T1000 (cell line): ENCODE data around the gene CYB5R4.

Source experiments
- DNase-seq: peaks from one replicate; lab custom pipeline; 2025; ENCODE audit warnings: mixed read lengths; lab: John Stamatoyannopoulos, UW

The CYB5R4 gene, protein sequence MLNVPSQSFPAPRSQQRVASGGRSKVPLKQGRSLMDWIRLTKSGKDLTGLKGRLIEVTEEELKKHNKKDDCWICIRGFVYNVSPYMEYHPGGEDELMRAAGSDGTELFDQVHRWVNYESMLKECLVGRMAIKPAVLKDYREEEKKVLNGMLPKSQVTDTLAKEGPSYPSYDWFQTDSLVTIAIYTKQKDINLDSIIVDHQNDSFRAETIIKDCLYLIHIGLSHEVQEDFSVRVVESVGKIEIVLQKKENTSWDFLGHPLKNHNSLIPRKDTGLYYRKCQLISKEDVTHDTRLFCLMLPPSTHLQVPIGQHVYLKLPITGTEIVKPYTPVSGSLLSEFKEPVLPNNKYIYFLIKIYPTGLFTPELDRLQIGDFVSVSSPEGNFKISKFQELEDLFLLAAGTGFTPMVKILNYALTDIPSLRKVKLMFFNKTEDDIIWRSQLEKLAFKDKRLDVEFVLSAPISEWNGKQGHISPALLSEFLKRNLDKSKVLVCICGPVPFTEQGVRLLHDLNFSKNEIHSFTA

DNA sequence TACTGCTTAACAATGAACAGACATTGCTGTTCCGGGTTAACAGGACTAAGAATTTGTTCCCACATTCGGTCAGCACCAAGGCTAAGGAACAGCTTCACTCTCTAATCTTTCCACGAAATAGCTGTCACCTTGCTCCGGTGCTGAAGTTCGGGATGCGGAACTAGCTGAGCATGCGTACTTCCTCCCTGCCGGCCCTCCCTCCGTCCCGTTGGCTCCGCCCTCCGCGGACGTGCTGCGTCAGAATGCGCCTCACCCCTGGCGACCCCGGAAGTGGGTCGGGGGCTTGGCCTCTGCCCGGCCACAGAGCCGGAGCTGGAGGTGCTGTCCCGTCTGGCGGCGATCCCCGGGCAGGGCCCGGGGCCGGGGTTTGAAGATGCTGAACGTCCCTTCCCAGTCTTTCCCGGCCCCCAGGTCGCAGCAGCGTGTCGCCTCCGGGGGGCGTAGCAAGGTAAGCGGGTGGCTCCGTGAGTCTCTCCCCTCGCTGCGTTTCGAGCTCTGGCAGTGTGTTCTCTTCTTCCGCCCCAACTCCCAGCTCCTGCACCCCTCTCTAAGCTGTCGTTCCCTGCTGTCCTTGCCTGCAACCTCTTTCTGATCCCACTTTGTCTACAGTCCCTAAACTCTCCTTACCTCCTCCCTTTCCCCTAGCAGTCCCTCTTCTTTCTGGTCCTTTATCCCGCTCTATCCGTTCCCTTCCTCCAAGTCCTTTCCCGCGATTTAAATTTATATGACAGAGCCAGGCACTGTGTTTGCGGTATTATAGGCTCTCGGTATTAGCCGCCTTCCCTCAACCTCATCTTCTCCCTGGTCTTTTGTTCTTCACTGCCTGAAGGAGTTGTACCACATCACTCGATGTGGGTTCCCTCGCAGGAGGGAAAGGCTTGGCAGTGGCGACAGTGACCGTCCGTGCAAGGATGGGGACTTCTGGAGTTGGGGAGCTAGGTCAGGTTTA is at the start of gene CYB5R4:
Gene CYB5R4 (plus strand): TSS at position 280 of the 949 bp plus-strand sequence. CDS start 94 bp downstream, at position 374.
- peak; percentile 94 for DNase-seq

GRCh38 chr6:83812595-83812994 is 46.9 kb upstream of the CYB5R4 start:
- DNase-seq: no peak

GRCh38 chr6:83815631-83816272 is 43.7 kb upstream of the CYB5R4 start:
- DNase-seq: no peak

GRCh38 chr6:83822629-83823169 is 36.8 kb upstream of the CYB5R4 start:
- no peak for DNase-seq

DNA sequence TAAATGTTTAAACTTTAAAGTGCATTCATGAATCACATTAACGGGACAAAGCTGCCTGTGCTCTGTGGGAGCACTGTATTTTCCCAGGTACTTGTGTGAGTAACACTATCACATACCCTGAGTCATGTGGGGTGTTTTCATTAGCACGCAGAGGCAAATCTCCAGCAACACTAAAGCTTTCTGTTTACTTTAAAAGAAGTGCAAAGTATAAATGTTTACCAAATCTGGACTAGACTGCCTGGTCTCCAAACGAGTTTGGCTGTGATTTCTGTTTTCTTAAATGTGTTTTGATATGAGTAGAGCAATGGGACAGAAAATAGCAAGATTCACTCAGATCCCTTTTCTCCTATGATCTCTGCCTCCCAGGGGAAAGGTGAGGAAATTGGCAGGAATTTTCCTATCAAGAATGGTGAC is 35.1 kb upstream of the CYB5R4 start:
- DNase-seq: no peak

- DNase-seq: no peak
Measured at GRCh38 chr6:83824831-83825230, 34.7 kb upstream of the CYB5R4 start.

GRCh38 chr6:83827050-83827449 is 32.4 kb upstream of the CYB5R4 start:
- DNase-seq: no peak

GRCh38 chr6:83838727-83839126 is 20.8 kb upstream of the CYB5R4 start:
- no peak for DNase-seq

- no peak for DNase-seq
Measured at GRCh38 chr6:83844170-83844569, 15.3 kb upstream of the CYB5R4 start.

- DNase-seq: no peak
Measured at GRCh38 chr6:83846291-83846690, 13.2 kb upstream of the CYB5R4 start.

DNA sequence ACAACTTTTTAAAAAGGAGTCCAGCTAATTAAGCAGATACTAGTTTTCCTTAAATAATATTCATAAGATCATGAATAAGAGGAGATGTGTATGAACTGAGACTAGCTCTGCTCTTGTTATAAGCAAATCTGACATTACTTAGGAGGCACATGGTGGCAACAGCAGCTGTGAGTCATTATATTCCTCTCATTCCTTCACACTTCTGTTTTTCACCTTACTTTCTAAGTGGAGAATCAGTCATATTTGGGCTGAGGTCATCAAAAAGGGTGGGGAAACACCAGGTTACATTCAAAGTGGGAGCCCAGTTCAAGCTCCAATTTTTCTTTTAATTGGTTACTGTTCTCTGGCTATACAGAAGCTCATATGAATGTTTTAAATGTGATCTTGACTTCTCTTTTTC is 12.3 kb upstream of the CYB5R4 start:
- no peak for DNase-seq

DNA sequence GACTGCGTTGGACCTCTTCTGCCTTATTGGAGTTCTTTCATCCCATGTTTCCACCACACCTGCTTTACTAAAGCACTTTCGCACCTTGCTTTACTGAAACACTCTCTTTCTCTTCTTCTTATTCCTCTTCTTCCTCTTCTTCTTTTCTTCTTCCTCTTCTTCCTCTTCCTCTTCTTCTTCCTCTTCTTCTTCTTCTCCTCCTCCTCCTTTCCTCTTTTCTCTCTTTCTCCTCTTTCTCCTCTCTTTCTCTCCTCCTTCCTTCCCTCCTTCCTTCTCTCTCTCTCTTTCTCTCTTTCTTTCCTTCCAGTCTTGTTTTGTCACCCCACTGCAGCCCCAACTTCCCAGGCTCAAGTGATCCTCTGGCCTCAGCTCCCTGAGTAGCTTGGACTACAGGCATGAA is 10.4 kb upstream of the CYB5R4 start:
- DNase-seq: no peak

DNA sequence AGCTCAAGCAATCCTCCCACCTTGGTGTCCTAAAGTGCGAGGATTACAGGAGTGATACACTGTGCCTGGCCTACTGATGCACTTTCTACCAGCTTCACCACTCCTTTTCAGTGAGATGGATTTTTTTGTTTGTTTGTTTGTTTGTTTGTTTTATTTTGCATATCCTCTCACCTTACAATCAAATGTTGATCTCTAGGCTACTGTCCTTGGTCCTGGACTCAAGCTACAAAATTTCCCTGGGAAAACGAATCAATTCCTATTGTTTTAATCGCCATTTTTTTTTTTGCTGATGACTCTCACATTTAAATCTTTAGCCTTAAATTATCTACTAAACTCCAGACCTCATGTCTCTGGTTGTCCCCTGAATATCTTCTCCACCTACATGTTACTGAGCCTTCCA is 9.9 kb upstream of the CYB5R4 start:
- DNase-seq: no peak

- no peak for DNase-seq
Measured at GRCh38 chr6:83852528-83853177, 6.8 kb upstream of the CYB5R4 start.

DNA sequence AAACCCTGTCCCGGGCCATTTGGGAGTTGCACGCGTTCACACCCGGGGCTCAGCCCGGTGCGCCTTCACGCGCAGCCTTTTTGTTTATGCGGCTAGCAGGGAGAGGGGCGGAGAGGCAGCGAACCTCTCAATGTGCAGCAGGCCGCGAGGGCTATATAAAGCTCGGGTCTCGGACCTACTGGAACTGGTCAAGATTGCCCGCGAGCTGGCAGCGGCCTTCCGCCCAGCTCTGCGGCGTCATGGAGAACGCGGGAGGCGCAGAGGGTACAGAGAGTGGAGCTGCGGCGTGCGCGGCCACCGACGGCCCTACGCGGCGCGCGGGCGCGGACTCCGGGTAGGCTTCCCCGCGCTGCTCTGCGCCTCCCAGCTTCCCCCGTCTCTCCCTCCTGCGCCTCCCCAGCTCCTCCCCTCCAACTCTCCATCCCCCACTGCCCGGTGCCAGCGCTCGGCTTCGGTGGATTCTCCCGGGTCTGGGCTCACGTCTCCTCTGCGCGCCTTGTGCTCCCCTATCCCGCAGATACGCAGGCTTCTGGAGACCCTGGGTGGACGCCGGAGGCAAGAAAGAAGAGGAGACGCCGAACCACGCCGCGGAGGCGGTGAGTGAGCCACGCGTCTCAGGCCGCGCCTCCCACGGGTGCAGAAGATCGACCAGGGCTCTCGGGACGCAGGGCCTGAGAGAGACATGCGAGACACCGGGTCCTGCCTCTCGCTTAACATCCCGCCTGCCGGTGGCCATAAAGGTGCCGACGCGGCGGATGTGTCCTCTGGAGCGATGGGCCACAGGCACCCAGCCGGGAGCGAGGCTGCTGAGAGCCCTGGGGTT is 6.1 kb upstream of the CYB5R4 start, which contains the start of gene RIPPLY2:
Gene RIPPLY2 (plus strand): TSS at position 183 of the 823 bp plus-strand sequence. CDS start 57 bp downstream, at position 240.
- peak; percentile 23 for DNase-seq

DNA sequence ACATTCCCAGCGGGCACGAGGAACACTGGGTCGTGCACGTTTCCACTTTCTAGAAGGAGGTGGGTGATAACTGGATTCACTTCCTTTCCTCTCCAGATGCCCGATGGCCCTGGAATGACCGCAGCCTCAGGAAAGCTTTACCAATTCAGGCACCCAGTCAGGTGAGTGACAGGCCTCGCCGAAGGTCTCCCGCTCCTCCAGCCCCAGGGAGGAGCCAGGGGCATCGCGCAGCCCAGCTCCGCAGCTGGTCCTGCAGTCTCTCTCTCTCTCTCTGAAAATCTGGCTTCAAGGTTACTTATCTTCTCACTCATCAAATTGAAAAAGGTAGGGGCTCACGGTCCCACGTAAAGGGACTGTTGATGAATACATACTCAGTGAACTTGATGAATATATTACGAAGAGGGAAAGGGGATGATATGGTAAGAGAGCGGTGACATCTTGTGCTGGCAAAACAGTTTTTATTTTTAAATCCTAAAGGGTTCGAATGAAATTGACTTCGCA is 5.4 kb upstream of the CYB5R4 start:
- no peak for DNase-seq

DNA sequence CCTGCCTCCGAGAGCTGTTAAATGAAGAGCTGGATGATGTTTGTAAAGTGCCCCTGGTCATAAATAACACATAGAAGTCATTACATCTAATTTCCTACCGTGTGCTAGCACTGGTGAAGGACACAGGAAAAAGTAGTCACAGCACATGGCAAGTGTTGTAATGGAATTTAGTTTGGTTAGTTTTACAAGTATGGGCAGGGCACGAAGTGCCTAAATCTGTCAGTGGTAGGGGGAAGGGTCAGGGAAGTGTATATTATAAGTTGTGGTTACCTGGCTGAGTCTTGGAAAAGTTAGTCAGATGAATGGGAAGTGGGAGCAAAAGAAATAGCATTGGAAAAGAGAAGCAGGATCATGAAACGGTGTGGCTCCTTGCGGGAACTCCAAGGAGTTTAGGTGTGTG is 4.7 kb upstream of the CYB5R4 start:
- DNase-seq: no peak

GRCh38 chr6:83860359-83860755 is 868 bp downstream of the CYB5R4 start:
- no peak for DNase-seq

GRCh38 chr6:83860782-83861495 is 1.4 kb downstream of the CYB5R4 start:
- no peak for DNase-seq
